Body of pancreas (tissue), 4 donors: ENCODE data around the gene GRID1. TPM values are rescaled to one million over a fixed set of nuclear protein-coding genes. Genes with fewer than 3 reads are reported as not detected.

Source experiments
- ATAC-seq: fragments of 150-250 bp; one replicate; pipeline ENCODE4 v1.9.1; 2016
- DNase-seq, 4 donors: peaks; one replicate each; pipeline ENCODE4 v3.0.0-alpha.2; 2019
- H3K27ac ChIP-seq, 4 donors: fragments of 200-600 bp; sonication (generic); 1 replicate in 3 of 4; 2 replicates in 1 of 4; pipeline versions ENCODE4 v1.5.1 to v1.6.1; 2016 to 2019; ENCODE audit warnings: mild to moderate bottlenecking in 1 of 4, mixed read lengths in 1 of 4, moderate library complexity in 1 of 4
- H3K27me3 ChIP-seq, 2 donors: fragments of 200-600 bp; sonication (generic); one replicate each; pipeline ENCODE4 v1.6.0; 2016; ENCODE audit warnings: mild to moderate bottlenecking in 1 of 2
- H3K36me3 ChIP-seq, 2 donors: fragments of 200-600 bp; sonication (generic); replicated peaks in 1 of 2; 2 replicates each; pipeline ENCODE4 v1.5.1; 2016; ENCODE audit warnings: low read depth in 2 of 2; ENCODE audit not compliant: insufficient read depth in 1 of 2
- H3K4me1 ChIP-seq: fragments of 200-600 bp; sonication (generic); one replicate; pipeline ENCODE4 v1.6.0; 2016
- H3K4me3 ChIP-seq, 2 donors: fragments of 200-600 bp; sonication (generic); 1 replicate in 1 of 2; 2 replicates in 1 of 2; pipeline ENCODE4 v1.5.1; 2016 to 2019
- H3K9me3 ChIP-seq, 3 donors: fragments of 200-600 bp; sonication (generic); 1 replicate in 2 of 3; 2 replicates in 1 of 3; pipeline ENCODE4 v1.5.1; 2016
- CTCF ChIP-seq, 7 experiments: fragments of 450-650 bp in 4 of 7; fragments of 200-600 bp in 3 of 7; sonication (generic) in 3 of 7; IDR thresholded peaks; one replicate each; pipeline ENCODE4 v1.5.1; 2016 to 2019; ENCODE audit warnings: antibody characterized with exemption in 7 of 7
- POLR2A ChIP-seq, 3 donors: fragments of 450-650 bp; IDR thresholded peaks; one replicate each; pipeline ENCODE4 v1.6.1; 2016; ENCODE audit warnings: antibody characterized with exemption in 3 of 3, mild to moderate bottlenecking in 2 of 3
- WGBS, 2 donors: methylation state at CpG; one replicate each; pipeline ENCODE4 v1.1.5; 2017; 5-methylcytosine and 5-hydroxymethylcytosine counted together
- intact Hi-C: fragments of 100-400 bp; cut with DNase I; formaldehyde crosslinking; loops from one replicate; pipeline ENCODE4 v1.15.1; 2023
- total RNA-seq, 2 donors: library from RNA; depleted of rRNA; stranded (reverse); fragments of >200 nt; gene quantifications; one replicate each; pipeline ENCODE4 v1.1.0, GENCODE V29; 2016

Gene GRID1
- total RNA-seq, 2 donors from 2014 or later: 1.0 to 1.6 TPM

DNA sequence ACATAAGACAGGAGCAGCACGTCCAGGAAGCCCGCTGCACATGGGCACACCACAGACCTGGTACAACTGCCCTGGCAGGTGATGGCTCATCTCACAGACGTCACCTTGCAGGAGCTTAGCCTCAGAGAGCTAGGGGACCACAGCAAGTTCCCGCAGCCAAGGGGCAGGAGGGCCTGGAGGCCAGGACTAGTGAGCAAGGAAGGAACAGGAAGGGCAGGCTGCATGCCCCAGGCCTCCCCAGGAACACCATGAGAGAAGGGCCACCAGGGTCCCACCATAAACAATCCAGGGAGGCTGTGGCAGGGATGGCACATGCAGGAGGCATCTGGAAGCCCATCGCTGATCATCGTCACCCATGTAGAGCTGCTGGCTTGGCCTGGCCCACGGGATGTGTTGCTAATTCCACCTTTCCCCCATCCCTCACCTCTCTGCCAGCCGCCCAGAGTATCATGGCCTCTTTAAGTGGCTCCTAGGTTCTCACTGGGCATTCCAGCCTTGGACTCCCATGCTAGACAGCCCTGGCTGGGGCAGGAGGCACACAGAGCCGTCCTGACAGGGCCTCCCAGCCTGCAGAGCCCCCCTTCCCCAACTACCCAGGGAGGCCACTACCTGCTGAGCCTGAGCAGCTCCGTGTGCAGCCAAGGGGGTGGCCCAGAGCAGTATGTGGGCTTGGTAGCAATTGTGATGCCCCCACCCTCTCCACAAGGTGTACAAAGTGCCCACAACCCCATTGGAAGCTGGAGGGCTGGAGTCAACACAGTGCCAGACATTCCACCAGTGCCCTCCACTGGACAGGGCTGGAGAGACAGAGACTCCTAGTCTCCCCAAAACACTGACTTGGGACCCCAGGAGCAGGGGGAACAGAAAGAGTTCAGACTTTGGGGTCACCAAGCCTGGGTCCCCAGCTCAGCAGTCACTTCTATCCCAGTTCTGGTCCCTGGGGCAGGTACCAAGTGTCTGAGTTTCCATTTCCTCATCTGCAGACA lies 35.5 kb downstream of the GRID1 start:
- intact Hi-C loops: no loop called here
- Histone ChIP-seq H3K9me3 (no peaks in the 10 kb centered on the region), H3K4me3 (no peak overlapping the region), H3K4me1 (no peaks in the 10 kb centered on the region), H3K27ac (no peak overlapping the region), H3K27me3 (no peaks in the 10 kb centered on the region), H3K36me3 (no peaks in the 10 kb centered on the region)
- ATAC-seq: no peak
- no peak for TF ChIP-seq POLR2A (IDR thresholded peaks at IDR 0.05)
- TF ChIP-seq CTCF (IDR thresholded peaks at IDR 0.05): no peak
- WGBS, 2 donors: 79 to 84% methylated on average over 4 to 10 of the region's 10 CpGs
- no peak for DNase-seq

DNA sequence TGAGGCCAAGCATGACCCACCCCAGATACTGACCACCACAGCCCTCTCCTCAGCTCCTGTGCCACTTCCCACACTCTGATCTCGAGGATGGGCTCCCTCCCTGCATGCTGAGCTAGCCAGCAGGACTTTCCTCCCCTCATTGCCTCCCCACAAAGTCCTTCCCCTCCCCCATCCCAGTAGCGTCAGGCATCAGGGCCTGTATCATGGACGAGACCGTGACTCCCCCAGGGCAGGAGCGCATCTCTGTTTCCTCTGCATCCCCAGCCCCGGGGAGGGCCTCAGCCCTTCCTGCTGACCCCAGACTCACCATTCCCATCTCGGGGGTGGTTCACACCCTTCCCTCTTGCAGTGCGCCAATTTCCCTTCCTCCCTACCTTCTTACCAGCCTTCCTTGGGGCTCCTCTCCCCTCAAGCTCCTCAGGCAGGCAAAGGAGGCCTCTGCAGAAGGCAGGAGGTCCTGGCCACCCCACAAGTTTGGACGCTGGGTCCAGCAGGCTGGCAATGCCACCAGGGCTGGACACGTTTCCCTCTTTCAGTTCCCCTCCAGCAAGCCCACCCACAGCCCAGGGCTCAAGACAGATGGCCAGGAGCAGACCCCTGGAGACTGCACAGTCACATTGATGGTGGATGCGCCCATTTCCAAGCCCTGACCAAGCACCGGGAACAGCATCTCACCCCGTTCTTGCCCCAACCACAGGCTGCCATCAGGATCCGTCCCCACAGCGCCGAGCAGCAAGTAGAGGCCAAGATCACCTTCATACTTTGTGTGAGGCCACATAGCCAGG lies 36.5 kb downstream of the GRID1 start:
- intact Hi-C loops: no loop called here
- Histone ChIP-seq H3K36me3 (no peaks in the 10 kb centered on the region), H3K4me3 (no peak overlapping the region), H3K27ac (no peak overlapping the region), H3K9me3 (no peaks in the 10 kb centered on the region), H3K27me3 (no peaks in the 10 kb centered on the region), H3K4me1 (no peaks in the 10 kb centered on the region)
- TF ChIP-seq CTCF (IDR thresholded peaks at IDR 0.05) (no peak), POLR2A (IDR thresholded peaks at IDR 0.05) (no peak)
- WGBS, 2 donors: 82 to 84% methylated on average over 12 to 16 of the region's 16 CpGs
- no peak for ATAC-seq
- DNase-seq: no peak

GRCh38 chr10:86329093-86329710 lies 37.4 kb downstream of the GRID1 start:
- H3K9me3 ChIP-seq: no peaks in the 10 kb centered on the region
- no peak for DNase-seq
- WGBS, 2 donors: 89 to 93% methylated on average over 6 to 7 of the region's 7 CpGs
- no peak for TF ChIP-seq POLR2A (IDR thresholded peaks at IDR 0.05)
- TF ChIP-seq CTCF (IDR thresholded peaks at IDR 0.05): no peak
- no peak for ATAC-seq
- H3K27me3 ChIP-seq: no peaks in the 10 kb centered on the region
- H3K4me1 ChIP-seq: no peaks in the 10 kb centered on the region
- no peak overlapping the region for H3K27ac ChIP-seq
- intact Hi-C loops: no loop called here
- H3K36me3 ChIP-seq: no peaks in the 10 kb centered on the region
- H3K4me3 ChIP-seq: no peak overlapping the region

DNA sequence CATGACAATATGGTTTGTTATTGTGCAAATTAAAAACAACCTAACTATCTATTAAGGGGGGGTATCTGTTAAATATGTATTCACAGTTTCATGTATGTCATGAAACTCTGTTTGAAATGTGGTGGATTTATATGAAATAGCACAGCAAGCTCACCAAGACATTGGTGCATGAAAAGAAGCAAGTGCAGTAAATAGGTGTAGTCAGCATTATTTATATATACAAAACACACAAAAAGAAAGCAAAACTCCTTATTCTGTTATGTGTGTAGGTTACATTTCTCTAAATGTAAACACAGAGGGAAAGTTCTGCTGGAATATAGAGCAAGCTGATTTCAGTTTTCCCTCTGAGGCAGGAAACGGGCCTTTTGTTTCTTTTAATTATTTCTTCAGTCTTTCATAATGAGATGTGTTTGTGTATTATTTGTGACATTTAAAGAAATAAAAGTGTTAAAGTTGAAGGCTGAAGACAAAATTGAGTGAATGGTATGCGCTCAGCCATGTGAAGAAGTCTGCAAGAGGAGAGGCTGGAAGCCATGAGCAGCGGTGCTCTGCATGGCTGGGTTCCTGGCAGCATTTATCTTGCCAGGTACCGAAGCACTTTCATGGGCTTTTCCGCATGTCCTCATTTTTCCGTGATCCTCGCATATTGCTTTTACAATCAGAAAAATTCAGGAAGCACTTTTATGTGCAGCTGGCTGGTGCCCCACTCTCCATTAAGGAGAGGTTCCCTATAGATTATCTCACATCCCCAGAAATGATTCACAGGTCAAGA lies 38.5 kb downstream of the GRID1 start:
- intact Hi-C loops: no loop called here
- no peaks in the 10 kb centered on the region for H3K36me3 ChIP-seq
- H3K9me3 ChIP-seq: no peaks in the 10 kb centered on the region
- 79 to 84% methylated on average over 7 of the region's 7 CpGs for WGBS, 2 donors
- H3K27ac ChIP-seq: no peak overlapping the region
- ATAC-seq (no peak), DNase-seq (no peak)
- H3K4me3 ChIP-seq: no peak overlapping the region
- H3K4me1 ChIP-seq: no peaks in the 10 kb centered on the region
- H3K27me3 ChIP-seq: no peaks in the 10 kb centered on the region
- no peak for TF ChIP-seq POLR2A (IDR thresholded peaks at IDR 0.05)
- TF ChIP-seq CTCF (IDR thresholded peaks at IDR 0.05): no peak
